RWPE1 (cell line): ENCODE data around the gene NDNF.

Experiments used
- CTCF ChIA-PET: fragments of 350-600 bp; sonication (Branson Sonifier 250); formaldehyde crosslinking; extraction: SDS; loops from one replicate; lab custom pipeline; 2021; lab: Yijun Ruan, JAX
- POLR2A ChIA-PET: fragments of 400-600 bp; formaldehyde crosslinking; extraction: SDS; loops from one replicate; lab custom pipeline; 2020; ENCODE audit warnings: antibody characterized with exemption; ENCODE audit not compliant: low non-redundant PET; lab: Yijun Ruan, JAX
- DNase-seq: peaks from one replicate; pipeline ENCODE4 v3.0.0; 2012; ENCODE audit warnings: low spot score
- H3K27ac ChIP-seq: fragments of 450-650 bp; 2 replicates; pipeline ENCODE4 v1.5.1; 2017
- CTCF ChIP-seq: fragments of 450-650 bp; conservative IDR thresholded peaks from 2 replicates; pipeline ENCODE4 v1.5.1; 2017; ENCODE audit warnings: low read depth, mild to moderate bottlenecking

The NDNF gene

GRCh38 chr4:121015421-121015820, 56.9 kb downstream of the NDNF start:
- H3K27ac ChIP-seq = no peak overlapping the region
- TF ChIP-seq CTCF = no peak
- ChIA-PET CTCF (interaction anchor here (0.6 kb wide), 1 partner anchor 60 kb away, joined by 3 read pairs; no protein-coding TSS in a partner anchor), POLR2A (no interaction called here)
- DNase-seq = no peak

GRCh38 chr4:121014544-121014943, 57.8 kb downstream of the NDNF start:
- no peak for DNase-seq
- ChIA-PET POLR2A (no interaction called here), CTCF (no interaction called here)
- H3K27ac ChIP-seq = no peak overlapping the region
- TF ChIP-seq CTCF = no peak

DNA sequence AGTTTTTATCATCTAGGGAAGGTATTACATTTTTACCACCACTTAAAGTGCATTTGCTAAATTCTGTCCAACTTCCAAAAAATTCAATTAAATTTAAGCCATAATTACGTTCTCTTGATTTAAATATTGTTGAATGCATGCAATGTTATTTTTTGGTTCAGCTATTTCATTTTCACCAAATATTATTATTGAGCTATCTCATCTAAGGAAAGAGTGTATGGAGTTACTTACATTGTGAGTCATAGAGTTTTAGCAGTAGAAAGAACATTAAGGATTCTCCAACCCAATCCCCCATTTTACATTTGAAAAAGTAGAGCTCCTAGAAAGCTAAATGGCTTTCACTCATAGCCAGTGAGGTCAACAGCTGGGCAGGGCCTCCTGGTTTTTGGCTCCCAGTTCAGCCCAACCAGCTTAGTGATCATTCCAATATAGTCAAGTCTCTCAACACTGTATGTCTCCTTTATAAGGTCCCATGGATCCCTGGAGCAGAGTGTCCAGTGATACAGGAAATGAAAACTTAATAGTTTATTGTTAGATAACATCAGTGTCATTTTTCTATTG, 60.5 kb downstream of the NDNF start:
- DNase-seq = no peak
- TF ChIP-seq CTCF = no peak
- CTCF ChIA-PET = interaction anchor here (1.1 kb wide), 1 partner anchor 95 kb away, joined by 3 read pairs; no protein-coding TSS in a partner anchor
- POLR2A ChIA-PET = no interaction called here
- H3K27ac ChIP-seq = no peak overlapping the region

DNA sequence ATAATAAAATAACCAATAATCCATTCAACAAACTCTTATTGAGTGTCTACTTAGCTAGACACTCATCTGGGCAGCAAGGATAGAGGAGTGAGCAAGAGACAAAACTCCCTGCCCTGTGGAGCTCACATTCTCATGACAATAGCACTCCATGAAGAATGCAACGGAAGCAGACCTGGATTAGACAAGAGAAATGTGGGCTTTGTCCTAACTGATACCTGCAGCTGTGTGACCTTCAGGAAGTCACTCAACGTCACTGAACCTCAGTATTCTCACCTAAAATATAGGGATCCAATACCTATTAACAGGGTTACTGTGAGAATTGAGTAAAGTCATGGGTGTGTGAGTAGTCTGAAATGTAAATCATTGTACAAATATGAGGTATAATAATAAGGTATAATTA, 61.2 kb downstream of the NDNF start:
- no peak for DNase-seq
- POLR2A ChIA-PET = no interaction called here
- CTCF ChIA-PET = no interaction called here
- no peak overlapping the region for H3K27ac ChIP-seq
- TF ChIP-seq CTCF = no peak

DNA sequence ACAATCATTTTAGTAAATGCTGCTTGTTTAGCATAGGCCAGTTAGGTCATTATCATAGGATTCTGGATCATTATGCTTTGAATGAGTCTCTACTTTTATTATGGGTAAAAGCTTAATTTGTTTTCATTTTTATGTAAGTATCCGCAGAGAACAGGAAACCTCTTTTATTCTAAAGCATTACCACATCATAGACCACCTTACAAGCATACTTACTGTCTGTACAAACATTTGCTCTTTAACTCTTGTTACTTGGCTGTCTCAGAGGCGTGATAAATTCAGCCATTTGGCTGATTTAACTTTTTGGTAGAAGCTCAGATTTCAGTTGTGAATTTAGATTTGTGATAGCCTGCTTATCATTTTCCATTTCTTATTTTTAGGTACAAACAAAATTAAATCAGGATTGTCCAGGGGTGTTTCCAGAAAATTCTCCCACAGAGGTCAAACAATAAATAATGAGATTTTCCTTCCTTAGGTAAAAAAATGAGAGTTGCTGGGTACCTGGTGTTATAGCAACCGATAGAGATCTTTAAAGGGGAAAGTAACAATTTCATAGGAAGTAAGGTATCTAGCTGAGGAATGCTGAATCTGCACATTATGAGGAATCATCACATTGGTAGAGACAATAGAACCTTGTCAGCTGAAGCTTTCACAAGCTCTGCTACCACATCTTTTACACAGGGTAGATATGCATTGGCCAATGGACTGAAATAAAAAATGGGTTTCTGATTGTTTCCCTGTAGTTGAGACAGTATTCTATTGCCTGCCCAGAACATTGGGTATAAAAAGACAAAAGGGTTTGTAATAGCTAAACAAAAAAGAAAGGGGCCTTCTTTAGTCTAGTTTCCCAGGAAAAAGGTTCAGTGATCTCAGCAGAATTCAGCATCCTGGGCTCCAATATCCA, 62.5 kb downstream of the NDNF start:
- DNase-seq = no peak
- no peak for TF ChIP-seq CTCF
- no peak overlapping the region for H3K27ac ChIP-seq
- CTCF ChIA-PET = interaction anchor here (0.5 kb wide), 1 partner anchor 321 kb away, joined by 3 read pairs; no protein-coding TSS in a partner anchor
- POLR2A ChIA-PET = no interaction called here

DNA sequence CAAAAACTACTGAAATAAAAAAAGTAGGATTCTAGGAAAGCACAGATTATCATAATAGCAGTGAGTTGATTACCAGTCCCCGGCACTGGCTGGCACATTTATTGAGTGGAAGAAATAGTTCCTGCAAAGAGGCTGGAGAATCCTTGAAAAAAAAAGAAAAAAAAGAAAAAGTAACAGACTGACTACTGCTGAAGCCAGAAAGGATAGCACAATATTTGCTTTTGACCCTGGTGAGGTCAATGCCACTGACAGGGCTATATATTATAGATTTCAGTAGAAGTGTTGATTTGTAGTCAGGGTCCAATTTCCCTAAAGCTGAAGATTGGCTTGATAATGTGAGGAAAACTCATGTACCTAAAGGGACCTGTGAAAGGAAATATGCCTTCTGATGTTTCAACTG, 64.7 kb downstream of the NDNF start:
- DNase-seq = no peak
- POLR2A ChIA-PET = no interaction called here

More for the DNA sequence above, 64.7 kb downstream of the NDNF start:
- CTCF ChIA-PET = no interaction called here
- no peak overlapping the region for H3K27ac ChIP-seq
- TF ChIP-seq CTCF = no peak
